ENCODE data around the gene SUPT3H. TPM values are rescaled to one million over a fixed set of nuclear protein-coding genes. Genes with fewer than 3 reads are reported as not detected.

SUPT3H gene
- total RNA-seq = 3.2 TPM
- long read RNA-seq = 0 reads

DNA sequence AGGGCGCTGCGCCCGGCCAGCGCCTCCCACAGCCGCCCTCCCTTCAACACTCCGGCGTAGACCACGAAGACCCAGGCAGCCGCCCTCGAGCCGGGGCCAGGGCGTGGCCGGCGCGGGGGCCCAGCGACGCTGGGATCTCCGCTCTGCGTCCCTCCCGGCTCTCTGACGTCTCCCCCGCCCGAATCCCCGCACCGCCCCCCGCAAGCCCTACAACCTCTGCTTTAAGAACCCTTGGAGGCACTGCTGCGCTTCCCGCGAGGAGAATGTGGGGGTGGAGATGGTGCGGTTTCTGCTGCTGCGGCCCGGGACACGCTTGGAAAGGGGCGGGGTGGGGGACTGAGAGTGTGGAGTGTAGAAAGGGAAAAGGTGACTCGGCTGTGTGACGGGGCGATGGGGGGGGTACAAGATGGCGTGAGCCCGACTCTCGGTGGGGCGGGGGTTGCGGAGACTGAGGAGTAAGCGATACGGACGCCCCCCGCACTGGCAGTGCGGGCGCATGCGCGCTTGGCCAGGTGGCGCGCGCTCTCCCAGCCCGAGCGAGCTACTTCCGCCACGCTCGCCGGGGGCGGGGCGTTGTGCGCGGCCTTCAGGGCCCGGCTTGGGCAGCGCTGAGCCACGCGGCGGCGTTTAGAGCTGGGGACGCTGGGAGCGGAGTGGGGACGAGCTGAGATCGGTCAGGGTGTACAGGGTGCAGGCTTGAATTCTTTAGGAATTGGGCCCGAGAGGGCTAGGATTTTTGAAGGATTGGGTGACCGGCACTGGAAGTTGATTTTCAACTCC, at the start of gene SUPT3H:
Gene SUPT3H (minus strand): TSS at position 381 of the 780 bp plus-strand sequence.
- ATAC-seq (peak; percentile 99), DNase-seq (ENCODE audit: missing footprints) (peak; percentile 97)
- intact Hi-C loops (cut with DNase I) = loop anchor here (5.0 to 10.0 kb wide), 3 partner anchors 45 to 537 kb away; no protein-coding TSS in a partner anchor

DNA sequence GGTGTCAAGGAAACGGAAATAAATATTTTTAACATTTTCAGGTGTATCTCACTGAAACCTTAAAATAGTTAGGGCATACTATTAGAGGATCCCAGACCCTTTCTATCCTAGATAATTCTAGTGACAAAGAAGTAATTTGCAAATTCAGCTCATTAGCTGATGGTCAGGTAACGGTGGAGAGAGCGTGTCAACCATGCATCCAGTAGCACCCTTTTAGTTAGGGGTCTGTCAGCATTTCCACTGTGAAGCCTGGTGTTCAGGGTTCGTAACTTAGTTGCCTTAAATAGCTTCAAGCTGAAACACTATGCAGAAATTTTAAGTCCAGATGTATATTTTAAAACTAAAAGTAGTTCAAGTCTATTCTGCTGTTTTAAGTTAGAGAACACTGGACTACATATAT, 48.5 kb upstream of the SUPT3H start:
- intact Hi-C loops (cut with DNase I) = no loop called here
- ATAC-seq (no peak), DNase-seq (ENCODE audit: missing footprints) (no peak)

- intact Hi-C loops (cut with DNase I) = loop anchor here (5.0 kb wide), 3 partner anchors 47 to 498 kb away; partner anchors contain the start of gene SUPT3H
- DNase-seq (ENCODE audit: missing footprints) (peak; percentile 34), ATAC-seq (no peak)
These were observed 46.7 kb upstream of the SUPT3H start for GRCh38 chr6:45424451-45424861.

GRCh38 chr6:45423824-45424450, 46.2 kb upstream of the SUPT3H start:
- ATAC-seq = no peak
- intact Hi-C loops (cut with DNase I) = loop anchor here (2.0 to 5.0 kb wide), 4 partner anchors 47 to 498 kb away; partner anchors contain the start of gene SUPT3H
- peak; percentile 79 for DNase-seq (ENCODE audit: missing footprints)

GRCh38 chr6:45423111-45423823, 45.5 kb upstream of the SUPT3H start:
- intact Hi-C loops (cut with DNase I) = loop anchor here (2.0 to 5.0 kb wide), 4 partner anchors 46 to 499 kb away; partner anchors contain the start of gene SUPT3H
- ATAC-seq (peak; percentile 9), DNase-seq (ENCODE audit: missing footprints) (peak; percentile 78)

DNA sequence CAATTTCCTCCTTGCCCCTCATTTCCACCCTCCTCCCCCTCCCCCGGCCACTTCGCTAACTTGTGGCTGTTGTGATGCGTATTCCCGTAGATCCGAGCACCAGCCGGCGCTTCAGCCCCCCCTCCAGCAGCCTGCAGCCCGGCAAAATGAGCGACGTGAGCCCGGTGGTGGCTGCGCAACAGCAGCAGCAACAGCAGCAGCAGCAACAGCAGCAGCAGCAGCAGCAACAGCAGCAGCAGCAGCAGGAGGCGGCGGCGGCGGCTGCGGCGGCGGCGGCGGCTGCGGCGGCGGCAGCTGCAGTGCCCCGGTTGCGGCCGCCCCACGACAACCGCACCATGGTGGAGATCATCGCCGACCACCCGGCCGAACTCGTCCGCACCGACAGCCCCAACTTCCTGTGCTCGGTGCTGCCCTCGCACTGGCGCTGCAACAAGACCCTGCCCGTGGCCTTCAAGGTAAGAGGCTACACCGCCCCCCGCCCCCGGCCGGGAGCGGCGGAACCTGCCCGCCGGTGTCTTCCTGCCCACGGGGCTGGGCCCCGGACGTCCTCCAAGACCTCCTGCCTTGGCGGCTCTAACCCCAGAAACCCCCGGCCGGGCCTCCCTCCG, 44.9 kb upstream of the SUPT3H start:
- intact Hi-C loops (cut with DNase I) = loop anchor here (2.0 to 5.0 kb wide), 4 partner anchors 45 to 500 kb away; partner anchors contain the start of gene SUPT3H
- no peak for ATAC-seq
- DNase-seq (ENCODE audit: missing footprints) = peak; percentile 82

GRCh38 chr6:45421709-45422502, 44.2 kb upstream of the SUPT3H start:
- intact Hi-C loops (cut with DNase I) = loop anchor here (2.0 to 5.0 kb wide), 4 partner anchors 45 to 500 kb away; partner anchors contain the start of gene SUPT3H
- ATAC-seq = peak; percentile 58
- peak; percentile 84 for DNase-seq (ENCODE audit: missing footprints)

DNA sequence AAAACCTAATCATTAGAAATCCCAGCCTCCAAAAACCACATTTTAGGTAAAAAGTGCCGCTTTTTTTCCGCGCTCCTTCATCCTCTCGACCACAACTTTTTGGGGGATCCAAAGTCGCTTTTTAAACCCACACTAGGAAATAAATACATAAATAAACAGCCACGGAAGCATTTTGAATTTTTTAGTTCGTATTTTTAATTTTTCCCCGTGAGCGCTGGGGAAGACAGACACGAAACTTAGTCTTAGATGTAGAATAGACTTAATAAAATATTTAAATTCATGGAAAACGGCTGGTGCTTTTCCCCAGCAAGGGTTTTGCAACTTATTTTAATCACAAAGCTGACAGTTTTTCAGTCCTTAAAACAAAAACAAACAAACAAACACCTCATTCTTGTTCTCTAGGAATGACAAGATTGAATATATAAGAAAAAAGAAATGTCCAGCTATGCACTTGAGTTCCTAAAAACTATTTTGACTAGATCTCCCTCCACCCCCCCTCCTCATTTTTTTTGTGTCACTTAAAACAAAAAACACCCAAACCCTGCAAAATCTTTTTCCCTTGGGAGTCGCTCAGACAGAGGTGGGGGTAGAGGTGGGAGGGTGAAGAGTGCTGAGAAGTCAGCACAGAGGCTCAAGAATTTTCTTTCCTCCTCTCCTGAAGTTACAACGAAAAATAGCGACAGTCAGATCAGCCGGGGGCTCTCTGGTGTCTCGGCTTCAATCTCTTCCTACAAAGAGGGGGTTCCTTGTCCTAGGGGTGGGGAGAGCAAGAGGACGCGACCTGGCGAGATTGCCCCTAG, 43.4 kb upstream of the SUPT3H start:
- ATAC-seq (no peak), DNase-seq (ENCODE audit: missing footprints) (no peak)
- intact Hi-C loops (cut with DNase I) = loop anchor here (5.0 kb wide), 3 partner anchors 44 to 501 kb away; partner anchors contain the start of gene SUPT3H

GRCh38 chr6:45420083-45420908, 42.6 kb upstream of the SUPT3H start:
- intact Hi-C loops (cut with DNase I) = loop anchor here (5.0 kb wide), 3 partner anchors 43 to 502 kb away; partner anchors contain the start of gene SUPT3H
- peak; percentile 10 for ATAC-seq
- no peak for DNase-seq (ENCODE audit: missing footprints)

GRCh38 chr6:45419571-45420082, 41.9 kb upstream of the SUPT3H start:
- ATAC-seq = peak; percentile 51
- DNase-seq (ENCODE audit: missing footprints) = peak; percentile 87
- intact Hi-C loops (cut with DNase I) = loop anchor here (5.0 kb wide), 4 partner anchors 42 to 762 kb away; partner anchors contain the start of gene SUPT3H

DNA sequence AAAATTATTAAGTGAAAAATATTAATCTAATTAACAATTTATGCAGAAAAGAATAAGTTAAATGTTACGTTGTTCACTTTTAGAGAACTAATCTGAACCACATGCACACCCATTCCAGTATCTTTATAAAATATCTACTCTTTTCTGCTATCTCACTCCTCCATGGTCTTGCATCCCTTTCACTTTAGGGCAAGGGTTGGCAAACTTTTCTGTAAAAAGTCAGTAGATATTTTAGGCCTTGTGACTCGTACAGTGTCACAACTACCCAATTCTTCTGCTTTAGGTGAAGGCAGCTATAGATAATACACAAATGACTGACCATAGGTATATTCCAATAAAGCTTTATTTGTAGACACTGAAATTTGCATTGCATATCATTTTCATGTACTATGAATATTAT, 39.7 kb upstream of the SUPT3H start:
- ATAC-seq (no peak), DNase-seq (ENCODE audit: missing footprints) (no peak)
- intact Hi-C loops (cut with DNase I) = loop anchor here (5.0 kb wide), 1 partner anchor 760 kb away; no protein-coding TSS in a partner anchor

GRCh38 chr6:45416700-45417099, 39.0 kb upstream of the SUPT3H start:
- intact Hi-C loops (cut with DNase I) = loop anchor here (5.0 kb wide), 1 partner anchor 759 kb away; no protein-coding TSS in a partner anchor
- ATAC-seq (no peak), DNase-seq (ENCODE audit: missing footprints) (no peak)

DNA sequence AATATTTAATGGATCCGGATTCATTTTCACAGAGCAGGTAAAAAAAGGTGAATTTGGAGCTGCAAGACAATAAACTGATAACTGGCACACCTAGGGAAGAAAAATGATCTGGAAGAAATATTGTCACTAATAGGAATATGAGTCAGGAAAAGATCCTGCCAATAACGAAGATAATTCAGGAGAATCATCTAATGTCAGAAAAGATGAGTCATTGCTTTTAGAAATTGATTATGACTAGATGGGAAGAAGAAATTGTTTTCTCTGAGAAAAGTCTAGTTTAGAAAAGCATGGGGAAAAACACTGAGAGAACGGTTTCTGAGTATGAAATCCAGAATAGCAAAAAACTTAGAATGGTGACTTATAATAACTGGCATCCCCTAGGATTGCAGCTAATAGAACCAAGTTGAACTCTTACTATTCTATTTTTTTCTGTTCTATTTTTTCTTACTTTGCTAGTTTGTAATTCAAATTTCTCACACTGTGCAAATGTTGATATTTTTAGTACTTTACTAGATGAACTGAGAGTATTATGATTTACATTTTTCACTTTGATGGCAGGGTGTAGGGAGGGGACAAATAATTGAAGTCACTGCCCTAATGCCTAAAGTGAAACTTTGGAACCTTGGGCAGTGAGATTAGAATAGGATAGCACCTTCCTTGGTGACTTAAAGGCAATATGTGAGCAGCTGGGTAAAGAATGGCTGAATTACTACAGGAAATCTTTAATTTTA, 38.2 kb upstream of the SUPT3H start:
- ATAC-seq (no peak), DNase-seq (ENCODE audit: missing footprints) (no peak)
- intact Hi-C loops (cut with DNase I) = loop anchor here (5.0 kb wide), 1 partner anchor 759 kb away; no protein-coding TSS in a partner anchor

GRCh38 chr6:45415315-45415714, 37.6 kb upstream of the SUPT3H start:
- no peak for ATAC-seq
- intact Hi-C loops (cut with DNase I) = loop anchor here (5.0 kb wide), 1 partner anchor 758 kb away; no protein-coding TSS in a partner anchor

GRCh38 chr6:45411959-45412358, 34.2 kb upstream of the SUPT3H start:
- DNase-seq (ENCODE audit: missing footprints) (no peak), ATAC-seq (no peak)
- intact Hi-C loops (cut with DNase I) = no loop called here

More at GRCh38 chr6:45415315-45415714, 37.6 kb upstream of the SUPT3H start:
- no peak for DNase-seq (ENCODE audit: missing footprints)

All from Right ventricle myocardium inferior (tissue), 1 donor.